T-helper 22 cell (primary cell): Measurements from ENCODE around the gene MOB3A.

Experiments
- DNase-seq: peaks from one replicate; pipeline ENCODE4 v3.0.0-alpha.2; 2020; ENCODE audit warnings: low read depth

MOB3A gene

GRCh38 chr19:2046046-2046907, 49.8 kb downstream of the MOB3A start:
- no peak for DNase-seq

GRCh38 chr19:2045501-2046045, 50.6 kb downstream of the MOB3A start:
- DNase-seq, result no peak

GRCh38 chr19:2044709-2045500, 51.2 kb downstream of the MOB3A start:
- DNase-seq, result no peak

- DNase-seq, result no peak
Observed at GRCh38 chr19:2043961-2044708, 52.0 kb downstream of the MOB3A start.

DNA sequence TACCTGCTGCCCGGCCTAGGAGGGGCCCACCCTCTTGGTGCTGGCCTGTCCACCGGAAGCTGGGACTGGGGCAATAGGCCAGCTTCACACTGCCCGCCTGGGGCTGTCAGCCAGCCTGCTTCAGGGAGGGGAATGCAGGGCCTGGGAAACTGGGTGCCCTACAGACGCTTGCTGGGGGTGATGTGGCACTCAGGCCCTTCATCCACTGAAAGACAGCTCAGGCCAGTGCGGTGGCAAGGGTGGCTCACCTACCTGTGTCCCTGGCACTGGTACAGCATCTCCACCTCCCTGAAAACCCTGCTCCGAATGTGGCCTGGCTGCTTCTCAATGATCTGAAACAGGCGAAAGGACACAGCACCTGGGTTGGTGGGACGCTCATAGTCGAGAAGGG, 52.9 kb downstream of the MOB3A start:
- no peak for DNase-seq

DNA sequence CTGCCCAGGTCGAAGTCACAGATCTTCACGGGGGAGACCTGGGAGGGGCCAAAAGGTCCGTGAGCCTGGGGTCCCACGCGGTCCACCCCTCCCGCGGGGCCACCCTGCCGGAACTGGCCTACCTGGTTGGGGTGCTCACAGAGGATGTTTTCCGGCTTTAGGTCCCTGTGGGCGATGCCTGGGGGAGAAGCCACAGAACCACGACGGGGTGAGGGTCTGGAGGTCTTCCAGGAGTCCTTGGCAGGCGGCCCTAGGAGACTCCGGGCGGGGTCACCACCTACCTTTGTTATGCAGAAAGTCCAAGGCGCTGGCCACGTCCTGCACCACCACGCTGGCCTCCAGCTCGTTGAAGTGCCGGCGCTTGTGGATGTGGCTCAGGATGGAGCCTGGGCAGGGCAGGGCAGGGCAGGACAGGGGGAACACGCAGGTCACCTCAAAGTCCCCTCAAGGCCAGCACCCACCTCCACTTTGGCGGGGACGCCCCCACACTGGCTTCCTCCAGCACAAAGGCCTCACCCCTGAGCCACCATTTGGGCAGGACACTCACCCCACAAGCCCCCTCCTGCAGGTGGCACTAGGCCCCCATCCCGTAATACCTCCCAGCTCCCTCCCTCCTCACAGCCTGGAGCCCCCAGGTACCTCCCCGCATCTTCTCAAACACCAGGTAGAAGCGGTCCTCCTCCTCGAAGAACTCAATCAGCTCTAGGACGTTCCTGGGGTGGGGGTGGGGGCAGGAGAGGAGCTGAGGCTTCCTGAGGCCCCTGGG, 53.5 kb downstream of the MOB3A start:
- DNase-seq, result no peak

- peak; percentile 99 for DNase-seq
Observed at GRCh38 chr19:2041683-2042484, 54.2 kb downstream of the MOB3A start.

GRCh38 chr19:2041433-2041682, 54.8 kb downstream of the MOB3A start:
- DNase-seq, result no peak

GRCh38 chr19:2040647-2041432, 55.3 kb downstream of the MOB3A start:
- DNase-seq, result no peak

DNA sequence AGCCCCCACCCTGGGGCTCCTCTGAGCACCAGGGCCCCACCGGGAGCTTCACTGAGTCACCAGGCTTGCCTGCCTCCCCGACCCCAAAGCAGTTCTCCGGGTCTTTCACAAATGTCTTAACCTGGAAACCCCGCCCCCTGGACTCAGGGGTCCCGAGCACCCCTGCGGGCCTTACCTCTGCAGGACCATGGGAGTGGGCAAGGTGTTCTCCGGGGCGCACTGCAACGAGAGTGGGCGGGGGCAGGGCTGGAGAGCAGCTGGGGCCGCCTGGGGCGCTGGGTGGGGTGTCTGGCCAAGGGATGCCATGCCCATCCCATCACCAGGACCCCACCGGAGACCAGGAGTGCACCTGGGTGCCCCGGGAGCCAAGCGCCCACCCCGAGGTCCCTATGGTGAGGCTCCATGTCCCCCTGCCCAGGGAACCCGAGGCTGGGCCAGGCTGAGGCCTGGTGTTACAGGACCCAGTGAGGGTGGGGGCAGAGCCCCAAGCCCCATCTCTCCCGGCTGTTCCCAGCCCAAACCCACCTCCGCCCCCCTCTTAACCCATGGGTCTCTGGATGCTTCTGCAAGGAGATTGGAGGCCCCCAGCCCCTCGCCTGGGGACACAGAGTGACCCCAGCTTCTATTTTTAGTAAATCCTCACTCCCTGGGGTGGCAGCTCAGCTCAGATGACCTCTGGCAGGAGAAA, 56.0 kb downstream of the MOB3A start:
- no peak for DNase-seq

GRCh38 chr19:2039089-2039958, 56.8 kb downstream of the MOB3A start:
- DNase-seq, result no peak

DNA sequence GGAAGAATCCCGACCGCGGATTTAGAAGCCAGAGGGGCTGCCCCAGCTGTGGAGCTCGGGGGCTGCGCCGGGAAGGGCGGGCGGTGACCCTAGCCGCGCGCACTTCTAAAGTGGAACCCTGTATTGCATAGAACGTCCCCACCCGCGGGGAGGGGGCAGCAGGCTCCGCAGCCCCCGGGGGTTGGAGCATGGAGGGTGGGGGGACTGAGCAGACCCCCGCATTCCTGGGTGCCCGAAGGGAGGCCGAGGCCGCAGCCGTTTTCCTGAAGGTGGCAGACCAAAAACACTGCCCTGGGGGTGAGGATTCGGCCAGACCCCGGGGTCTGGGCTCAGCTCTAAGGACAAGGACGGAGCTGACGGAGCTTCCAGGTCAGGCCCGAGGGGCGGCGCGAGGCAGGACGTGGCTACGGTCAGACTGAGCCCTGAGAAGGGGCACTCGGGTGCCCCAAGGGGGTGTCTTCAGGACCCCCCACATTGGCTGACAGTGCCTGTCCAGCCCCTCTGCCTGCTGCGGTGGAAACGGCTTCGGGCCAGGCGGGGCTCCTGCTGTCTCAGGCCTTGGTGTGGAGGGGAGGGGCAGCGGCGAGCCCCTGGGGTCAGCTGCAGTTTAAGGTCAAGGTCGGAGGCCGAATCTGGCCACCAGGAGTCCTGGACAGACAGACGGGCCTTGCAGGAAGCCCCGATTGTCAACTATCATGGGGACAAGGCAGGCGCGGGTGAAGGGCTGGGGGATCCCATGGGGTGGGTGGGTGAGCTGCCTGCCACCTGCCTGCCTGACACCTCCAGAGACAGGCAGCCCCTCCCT, 57.6 kb downstream of the MOB3A start:
- DNase-seq, result no peak

DNA sequence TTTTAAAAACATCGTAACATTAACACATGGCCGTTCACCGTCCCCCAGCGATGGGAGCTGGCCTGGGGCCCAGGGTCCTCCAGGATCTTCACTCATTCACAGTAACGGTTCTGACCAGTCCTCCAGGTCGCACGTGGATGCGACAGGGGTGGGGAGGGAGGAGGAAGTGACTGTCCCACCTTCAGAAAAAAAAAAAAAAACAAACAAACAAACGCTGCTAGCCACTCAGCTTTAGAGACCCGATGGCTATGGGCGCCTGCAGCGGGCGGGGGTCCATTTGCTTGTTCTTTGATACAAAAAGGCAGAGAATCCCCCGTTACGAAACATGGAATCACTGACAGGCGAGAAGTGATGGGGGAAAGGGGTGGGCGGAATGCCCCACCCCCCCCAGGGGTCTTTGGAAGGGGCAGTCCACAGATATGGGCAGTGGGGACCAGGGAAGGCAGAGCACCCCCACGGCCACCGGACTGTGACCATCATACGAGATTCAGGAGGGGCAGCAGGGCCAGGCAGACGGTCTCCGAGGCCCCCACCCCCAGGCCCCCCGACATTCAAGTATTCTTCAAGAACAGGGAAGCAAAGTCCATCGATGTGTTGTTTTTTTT, 58.4 kb downstream of the MOB3A start:
- DNase-seq, result no peak

DNA sequence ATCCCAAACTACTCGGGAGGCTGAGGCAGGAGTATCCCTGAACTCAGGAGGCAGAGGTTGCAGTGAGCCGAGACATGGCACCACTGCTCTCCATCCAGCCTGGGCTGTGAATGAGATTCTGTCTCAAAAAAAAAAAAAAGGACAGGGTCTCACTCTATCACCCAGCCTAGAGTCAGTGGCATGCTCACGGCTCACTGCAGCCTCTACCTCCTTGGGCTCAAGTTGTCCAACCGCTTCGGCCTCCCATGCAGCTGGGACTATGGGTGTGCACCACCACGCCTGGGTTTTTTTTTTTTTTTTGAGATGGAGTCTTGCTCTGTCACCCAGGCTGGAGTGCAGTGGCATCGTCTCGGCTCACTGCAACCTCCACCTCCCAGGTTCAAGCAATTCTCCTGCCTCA, 59.7 kb downstream of the MOB3A start:
- DNase-seq, result no peak

GRCh38 chr19:2035590-2035991, 60.5 kb downstream of the MOB3A start:
- no peak for DNase-seq

- DNase-seq, result peak; percentile 59
Observed at GRCh38 chr19:2034729-2035589, 61.2 kb downstream of the MOB3A start.
